ENCODE results near the gene DLG1.

Gene DLG1

DNA sequence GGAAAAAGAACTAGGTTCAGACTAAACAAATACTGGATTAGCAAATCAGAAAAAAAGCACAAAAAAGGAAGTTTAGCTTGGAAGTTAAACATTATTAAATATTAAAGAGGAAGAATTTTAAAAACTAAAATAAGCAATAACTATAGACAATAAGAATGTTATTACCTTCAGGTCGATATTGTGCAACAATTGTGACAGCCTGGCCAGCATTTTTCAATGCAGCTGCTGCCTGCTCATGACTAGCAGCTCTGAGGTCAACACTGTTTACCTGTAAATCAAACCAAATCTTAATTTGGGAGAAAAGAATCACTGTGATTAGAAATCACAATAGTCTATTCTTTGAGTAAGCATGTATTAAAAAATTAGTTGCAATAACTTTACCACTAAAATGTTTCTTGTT is 193.7 kb downstream of the DLG1 start:
- no peak for DNase-seq (ENCODE audit: low spot score)
- POLR2A ChIA-PET (ENCODE audit: low non-redundant PET), result no interaction called here
- CTCF ChIA-PET, result no interaction called here
- H3K27ac ChIP-seq, result no peak overlapping the region
- TF ChIP-seq, protein P1, sequence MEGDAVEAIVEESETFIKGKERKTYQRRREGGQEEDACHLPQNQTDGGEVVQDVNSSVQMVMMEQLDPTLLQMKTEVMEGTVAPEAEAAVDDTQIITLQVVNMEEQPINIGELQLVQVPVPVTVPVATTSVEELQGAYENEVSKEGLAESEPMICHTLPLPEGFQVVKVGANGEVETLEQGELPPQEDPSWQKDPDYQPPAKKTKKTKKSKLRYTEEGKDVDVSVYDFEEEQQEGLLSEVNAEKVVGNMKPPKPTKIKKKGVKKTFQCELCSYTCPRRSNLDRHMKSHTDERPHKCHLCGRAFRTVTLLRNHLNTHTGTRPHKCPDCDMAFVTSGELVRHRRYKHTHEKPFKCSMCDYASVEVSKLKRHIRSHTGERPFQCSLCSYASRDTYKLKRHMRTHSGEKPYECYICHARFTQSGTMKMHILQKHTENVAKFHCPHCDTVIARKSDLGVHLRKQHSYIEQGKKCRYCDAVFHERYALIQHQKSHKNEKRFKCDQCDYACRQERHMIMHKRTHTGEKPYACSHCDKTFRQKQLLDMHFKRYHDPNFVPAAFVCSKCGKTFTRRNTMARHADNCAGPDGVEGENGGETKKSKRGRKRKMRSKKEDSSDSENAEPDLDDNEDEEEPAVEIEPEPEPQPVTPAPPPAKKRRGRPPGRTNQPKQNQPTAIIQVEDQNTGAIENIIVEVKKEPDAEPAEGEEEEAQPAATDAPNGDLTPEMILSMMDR (conservative IDR thresholded peaks at IDR 0.05; ENCODE audit: low read depth), result no peak

DNA sequence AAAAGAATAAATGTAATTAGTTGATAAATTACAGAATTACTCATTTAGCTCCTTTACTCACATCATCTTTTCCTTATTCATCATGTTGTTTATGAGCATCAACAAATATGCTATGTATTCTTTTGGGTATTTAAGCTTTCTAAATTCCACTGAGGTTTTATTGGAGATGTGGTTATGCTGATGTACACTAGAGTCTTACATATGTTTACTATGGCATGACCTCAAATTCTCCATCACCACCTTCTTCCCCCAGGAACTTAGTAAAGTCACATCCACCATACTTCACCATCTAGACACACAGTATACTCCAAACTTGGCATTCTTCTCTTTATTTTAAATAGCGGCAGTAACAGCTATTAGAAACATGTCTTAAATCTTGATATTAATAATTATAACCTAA is 194.6 kb downstream of the DLG1 start:
- H3K27ac ChIP-seq, result no peak overlapping the region
- TF ChIP-seq, protein P1 (conservative IDR thresholded peaks at IDR 0.05; ENCODE audit: low read depth), result no peak
- DNase-seq (ENCODE audit: low spot score), result no peak
- POLR2A ChIA-PET (ENCODE audit: low non-redundant PET), result no interaction called here
- CTCF ChIA-PET, result interaction anchor here (0.6 kb wide), 1 partner anchor 986 kb away, joined by 5 read pairs; no protein-coding TSS in a partner anchor

DNA sequence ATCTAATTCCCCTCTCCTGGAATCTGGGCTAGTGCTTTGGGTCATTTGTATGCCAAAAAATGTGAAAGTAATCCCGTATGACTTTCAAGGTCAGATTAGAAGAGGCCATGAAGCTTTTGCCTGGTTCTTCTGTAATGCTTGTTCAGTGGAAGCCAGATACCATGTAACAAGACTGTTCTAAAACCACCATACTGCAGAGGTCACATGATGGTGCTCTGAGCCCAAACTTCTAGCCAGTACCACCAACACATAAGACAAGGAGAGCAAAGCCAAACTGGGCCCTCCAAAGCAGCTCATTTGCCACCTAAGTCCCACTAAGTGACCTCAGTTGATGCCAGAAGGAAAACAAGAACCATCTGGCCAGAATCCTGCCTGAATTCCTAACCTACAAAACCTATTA is 204.5 kb downstream of the DLG1 start:
- CTCF ChIA-PET, result interaction anchor here (0.6 kb wide), 1 partner anchor 19 kb away, joined by 3 read pairs; no protein-coding TSS in a partner anchor
- POLR2A ChIA-PET (ENCODE audit: low non-redundant PET), result no interaction called here
- H3K27ac ChIP-seq, result no peak overlapping the region
- TF ChIP-seq, protein P1 (conservative IDR thresholded peaks at IDR 0.05; ENCODE audit: low read depth), result no peak
- no peak for DNase-seq (ENCODE audit: low spot score)

DNA sequence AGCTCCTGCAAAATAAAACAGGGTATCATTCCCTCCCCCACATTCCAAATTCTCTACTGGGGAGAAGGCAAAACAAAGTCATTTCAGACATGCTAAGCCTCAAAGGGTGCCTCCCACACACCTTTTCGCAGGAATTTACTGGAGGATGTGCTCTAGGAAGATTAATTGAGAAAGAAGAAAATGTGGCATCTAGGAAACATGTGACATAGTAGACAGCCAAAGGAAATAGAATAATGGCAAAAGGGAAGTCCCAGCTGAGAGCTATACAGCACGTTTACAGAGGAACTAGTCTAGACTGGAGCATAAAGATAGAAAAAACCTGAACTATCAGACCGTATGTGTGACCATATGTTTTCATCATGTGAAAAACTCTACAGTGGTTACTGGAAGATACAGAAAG is 210.0 kb downstream of the DLG1 start:
- TF ChIP-seq, protein P1 (conservative IDR thresholded peaks at IDR 0.05; ENCODE audit: low read depth), result no peak
- POLR2A ChIA-PET (ENCODE audit: low non-redundant PET), result no interaction called here

DNA sequence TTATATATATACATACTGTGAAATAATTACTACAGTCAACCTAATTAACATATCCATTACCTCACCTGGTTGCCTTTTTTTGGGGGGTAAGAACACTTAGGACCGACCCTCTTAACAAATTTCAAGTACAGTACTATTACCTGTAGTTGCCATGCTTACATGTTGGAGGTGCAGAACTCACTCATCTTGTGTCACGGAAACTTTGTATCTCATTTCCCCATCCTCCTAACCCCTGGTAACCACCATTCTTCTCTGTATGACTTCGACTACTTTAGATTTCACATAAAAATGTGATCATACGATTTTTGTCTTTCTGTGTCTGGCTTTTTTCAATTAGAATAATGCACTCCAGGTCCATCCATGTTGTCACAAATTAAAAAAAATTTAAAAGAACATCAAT is 213.3 kb downstream of the DLG1 start:
- no peak for DNase-seq (ENCODE audit: low spot score)
- no peak overlapping the region for H3K27ac ChIP-seq
- POLR2A ChIA-PET (ENCODE audit: low non-redundant PET), result no interaction called here
- TF ChIP-seq, protein P1 (conservative IDR thresholded peaks at IDR 0.05; ENCODE audit: low read depth), result no peak
- CTCF ChIA-PET, result no interaction called here

More for the DNA sequence above, 210.0 kb downstream of the DLG1 start:
- H3K27ac ChIP-seq, result no peak overlapping the region
- no peak for DNase-seq (ENCODE audit: low spot score)
- CTCF ChIA-PET, result interaction anchor here (0.7 kb wide), 1 partner anchor 316 kb away, joined by 3 read pairs; no protein-coding TSS in a partner anchor

DNA sequence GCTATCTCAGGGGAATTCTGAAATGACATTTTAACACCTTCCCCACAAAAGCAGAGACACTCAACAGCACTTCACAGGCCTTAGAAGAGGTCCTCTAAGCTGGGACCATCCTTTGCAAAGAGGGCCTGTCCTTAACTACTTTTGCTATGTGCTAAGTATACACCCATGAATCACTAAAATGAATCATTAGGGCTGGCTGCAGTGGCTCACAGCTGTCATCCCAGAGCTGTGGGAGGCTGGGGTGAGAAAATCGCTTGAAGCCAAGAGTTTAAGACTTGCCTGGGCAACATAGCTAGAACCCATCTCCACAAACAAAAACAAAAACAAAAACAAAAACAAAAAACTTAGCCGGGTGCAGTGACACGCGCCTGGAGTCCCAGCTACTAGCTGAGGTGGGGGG is 214.9 kb downstream of the DLG1 start:
- peak; percentile 53 for DNase-seq (ENCODE audit: low spot score)
- POLR2A ChIA-PET (ENCODE audit: low non-redundant PET), result no interaction called here
- peak overlapping the region; percentile 61 for H3K27ac ChIP-seq
- TF ChIP-seq, protein P1 (conservative IDR thresholded peaks at IDR 0.05; ENCODE audit: low read depth), result no peak
- CTCF ChIA-PET, result interaction anchor here (0.6 to 0.8 kb wide), 3 partner anchors 103 to 479 kb away, joined by 3 read pairs; no protein-coding TSS in a partner anchor
